A549 (cell line): ENCODE measurements around the gene GRK6.

Experiments
- CEBPB ChIP-seq, 2 experiments: fragments of >200 bp in 1 of 2; sonication (Bioruptor Twin) in 1 of 2; formaldehyde crosslinking in 1 of 2; IDR thresholded peaks; 2 replicates each; pipeline ENCODE4 v1.6.1; 2012 to 2016
- CTCF ChIP-seq: fragments of >200 bp; sonication (Bioruptor Twin); formaldehyde crosslinking; IDR thresholded peaks from 3 replicates; pipeline ENCODE4 v1.5.1; 2016
- EP300 ChIP-seq, 2 experiments: fragments of >200 bp; sonication (Bioruptor Twin); formaldehyde crosslinking; IDR thresholded peaks; 2 replicates in 1 of 2; 3 replicates in 1 of 2; pipeline ENCODE4 v1.6.1; 2016 to 2017
- GATA3 ChIP-seq: IDR thresholded peaks from 2 replicates; pipeline ENCODE4 v1.6.1; 2012; ENCODE audit warnings: borderline replicate concordance
- KDM1A ChIP-seq: fragments of 200-600 bp; sonication (generic); IDR thresholded peaks from 2 replicates; pipeline ENCODE4 v1.6.1; 2016; ENCODE audit warnings: low read depth, mild to moderate bottlenecking
- NR3C1 ChIP-seq: fragments of >200 bp; sonication (Bioruptor Twin); formaldehyde crosslinking; IDR thresholded peaks from 3 replicates; pipeline ENCODE4 v1.6.1; 2017
- PHF8 ChIP-seq: fragments of 200-600 bp; sonication (generic); IDR thresholded peaks from 2 replicates; pipeline ENCODE4 v1.6.1; 2016; ENCODE audit warnings: low read depth, mild to moderate bottlenecking, antibody characterized with exemption, moderate library complexity, borderline replicate concordance
- POLR2A ChIP-seq: IDR thresholded peaks from 2 replicates; pipeline ENCODE4 v1.6.1; 2012; ENCODE audit warnings: mild to moderate bottlenecking, low read length
- POLR2AphosphoS2 ChIP-seq: conservative IDR thresholded peaks from 2 replicates; pipeline ENCODE4 v1.6.1; 2012; ENCODE audit warnings: low read length, improper control_type of control experiment, inconsistent platforms
- RAD21 ChIP-seq, 2 experiments: fragments of >200 bp in 1 of 2; sonication (Bioruptor Twin) in 1 of 2; formaldehyde crosslinking in 1 of 2; IDR thresholded peaks in 1 of 2; conservative IDR thresholded peaks in 1 of 2; 2 replicates in 1 of 2; 3 replicates in 1 of 2; pipeline ENCODE4 v1.6.1; 2012 to 2018; ENCODE audit warnings: inconsistent platforms in 1 of 2
- ZFP36 ChIP-seq: fragments of 450-650 bp; IDR thresholded peaks from 2 replicates; pipeline ENCODE4 v1.6.1; 2014; ENCODE audit warnings: borderline replicate concordance; ENCODE audit not compliant: partially characterized antibody
- ZSCAN20 ChIP-seq: fragments of 250-450 bp; sonication (Bioruptor Pico); IDR thresholded peaks from 2 replicates; pipeline ENCODE4 v1.8.0; 2022; ENCODE audit warnings: mild to moderate bottlenecking, moderate library complexity

GRCh38 chr5:177383181-177383580 is 43.3 kb upstream of the GRK6 start:
- TF ChIP-seq CEBPB (IDR thresholded peaks at IDR 0.05), result no peak
- TF ChIP-seq CTCF, result no peak
- TF ChIP-seq GATA3, result no peak
- no peak for TF ChIP-seq ZSCAN20 (CRISPR knock-in tag)
- no peak for TF ChIP-seq EP300 (IDR thresholded peaks at IDR 0.05)
- TF ChIP-seq PHF8, result no peak
- no peak for TF ChIP-seq NR3C1
- TF ChIP-seq ZFP36, result no peak
- no peak for TF ChIP-seq POLR2A
- no peak for TF ChIP-seq KDM1A
- no peak for TF ChIP-seq RAD21 (conservative IDR thresholded peaks at IDR 0.05 in 1 of 2, IDR thresholded peaks at IDR 0.05 in 1 of 2)
- no peak for TF ChIP-seq POLR2AphosphoS2
